Measurements from ENCODE around the gene DLX2. TPM values are rescaled to one million over a fixed set of nuclear protein-coding genes. Genes with fewer than 3 reads are reported as not detected.
"Not testable (repeated sequence)": the region's sequence is repeated elsewhere in the genome, so short reads cannot be mapped to it uniquely, and the experiment has no call there.

Gene DLX2
- total RNA-seq, 4 donors from 2014 or later, result not detected

DNA sequence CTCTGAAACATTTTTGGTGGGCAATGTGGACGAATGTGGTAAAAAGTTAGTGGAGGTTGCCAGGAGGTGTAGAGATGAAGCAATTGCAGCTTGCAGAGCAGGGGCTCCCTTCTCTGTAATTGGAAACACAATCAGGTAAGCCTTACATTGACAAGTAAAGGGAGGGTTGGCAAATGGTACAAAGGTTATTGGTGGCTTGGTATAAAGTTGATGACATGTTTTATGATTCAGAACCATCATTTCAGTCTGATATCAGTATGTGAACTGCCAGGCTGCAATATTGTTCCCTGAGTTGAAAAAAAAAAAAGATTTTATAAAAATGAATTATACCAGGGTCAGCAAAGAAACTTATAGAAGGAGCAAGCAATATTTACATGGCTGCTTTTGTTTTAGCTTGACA is 31.8 kb downstream of the DLX2 start:
- TF ChIP-seq, protein P1, sequence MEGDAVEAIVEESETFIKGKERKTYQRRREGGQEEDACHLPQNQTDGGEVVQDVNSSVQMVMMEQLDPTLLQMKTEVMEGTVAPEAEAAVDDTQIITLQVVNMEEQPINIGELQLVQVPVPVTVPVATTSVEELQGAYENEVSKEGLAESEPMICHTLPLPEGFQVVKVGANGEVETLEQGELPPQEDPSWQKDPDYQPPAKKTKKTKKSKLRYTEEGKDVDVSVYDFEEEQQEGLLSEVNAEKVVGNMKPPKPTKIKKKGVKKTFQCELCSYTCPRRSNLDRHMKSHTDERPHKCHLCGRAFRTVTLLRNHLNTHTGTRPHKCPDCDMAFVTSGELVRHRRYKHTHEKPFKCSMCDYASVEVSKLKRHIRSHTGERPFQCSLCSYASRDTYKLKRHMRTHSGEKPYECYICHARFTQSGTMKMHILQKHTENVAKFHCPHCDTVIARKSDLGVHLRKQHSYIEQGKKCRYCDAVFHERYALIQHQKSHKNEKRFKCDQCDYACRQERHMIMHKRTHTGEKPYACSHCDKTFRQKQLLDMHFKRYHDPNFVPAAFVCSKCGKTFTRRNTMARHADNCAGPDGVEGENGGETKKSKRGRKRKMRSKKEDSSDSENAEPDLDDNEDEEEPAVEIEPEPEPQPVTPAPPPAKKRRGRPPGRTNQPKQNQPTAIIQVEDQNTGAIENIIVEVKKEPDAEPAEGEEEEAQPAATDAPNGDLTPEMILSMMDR (IDR thresholded peaks at IDR 0.05), result no peak
- ATAC-seq (ENCODE audit: low FRiP score) (no peak), DNase-seq (ENCODE audit: low spot score) (no peak)

DNA sequence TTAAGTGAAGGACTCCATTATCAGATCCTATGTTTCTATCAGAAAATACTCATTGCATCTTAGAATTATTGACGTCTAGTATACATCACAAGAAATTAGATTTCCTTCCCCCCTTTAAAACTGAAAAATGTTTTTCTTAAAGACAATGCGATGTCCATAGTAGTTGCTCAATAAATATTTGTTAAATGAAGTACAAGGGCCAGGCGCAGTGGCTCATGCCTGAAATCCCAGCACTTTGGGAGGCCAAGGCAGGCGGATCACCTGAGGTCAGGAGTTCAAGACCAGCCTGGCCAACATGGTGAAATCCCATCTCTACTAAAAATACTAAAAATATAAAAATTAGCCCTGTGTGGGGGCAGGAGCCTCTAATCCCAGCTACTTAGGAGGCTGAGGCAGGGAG is 34.8 kb downstream of the DLX2 start:
- DNase-seq (ENCODE audit: low spot score); ATAC-seq (ENCODE audit: low FRiP score): not testable (repeated sequence)

DNA sequence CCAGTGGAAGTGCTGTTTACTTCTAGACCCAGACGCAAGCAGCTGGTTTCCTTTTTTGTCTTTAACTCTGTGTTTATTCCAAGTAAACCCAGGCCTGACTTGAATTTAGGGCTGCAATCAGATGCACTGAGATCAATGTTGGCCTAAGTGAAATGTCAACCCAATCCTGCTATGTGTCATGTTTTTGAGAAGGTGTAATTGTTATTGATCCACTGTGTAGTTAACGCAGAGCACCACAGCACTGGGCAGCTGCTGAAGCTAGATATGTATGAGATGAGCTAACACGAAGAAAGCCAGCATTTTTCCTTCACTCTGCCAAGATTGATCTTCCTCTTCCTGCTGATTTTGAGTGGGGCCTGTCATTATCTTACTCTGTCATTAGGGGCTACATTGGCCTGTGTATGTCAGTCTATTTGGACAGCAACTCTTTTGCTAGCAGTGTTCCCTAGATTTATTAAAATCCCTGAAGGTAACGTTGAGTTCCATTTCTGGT is 36.3 kb downstream of the DLX2 start:
- no peak for ATAC-seq (ENCODE audit: low FRiP score)
- TF ChIP-seq, protein P1 (IDR thresholded peaks at IDR 0.05), result no peak

DNA sequence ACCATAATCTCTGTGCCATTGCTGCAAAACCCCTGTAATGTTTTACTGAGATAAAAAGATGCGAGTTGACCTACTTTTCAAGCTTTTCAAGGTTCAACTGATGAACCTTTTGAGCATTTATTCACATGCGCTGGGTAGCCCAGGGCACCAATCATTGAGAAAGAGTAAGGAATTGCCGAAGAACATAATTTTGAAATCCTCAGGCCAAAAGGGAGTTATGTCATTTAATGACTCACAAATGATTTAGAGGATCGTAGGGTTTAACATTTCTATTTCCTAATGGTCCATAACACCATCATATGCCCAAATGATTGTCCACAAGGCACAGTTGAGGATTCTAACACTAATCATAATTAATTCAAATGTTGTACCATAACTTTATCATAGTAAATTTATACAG is 37.6 kb downstream of the DLX2 start:
- TF ChIP-seq, protein P1 (IDR thresholded peaks at IDR 0.05), result no peak
- DNase-seq (ENCODE audit: low spot score) (no peak), ATAC-seq (ENCODE audit: low FRiP score) (no peak)

More for the DNA sequence above, 36.3 kb downstream of the DLX2 start:
- no peak for DNase-seq (ENCODE audit: low spot score)

DNA sequence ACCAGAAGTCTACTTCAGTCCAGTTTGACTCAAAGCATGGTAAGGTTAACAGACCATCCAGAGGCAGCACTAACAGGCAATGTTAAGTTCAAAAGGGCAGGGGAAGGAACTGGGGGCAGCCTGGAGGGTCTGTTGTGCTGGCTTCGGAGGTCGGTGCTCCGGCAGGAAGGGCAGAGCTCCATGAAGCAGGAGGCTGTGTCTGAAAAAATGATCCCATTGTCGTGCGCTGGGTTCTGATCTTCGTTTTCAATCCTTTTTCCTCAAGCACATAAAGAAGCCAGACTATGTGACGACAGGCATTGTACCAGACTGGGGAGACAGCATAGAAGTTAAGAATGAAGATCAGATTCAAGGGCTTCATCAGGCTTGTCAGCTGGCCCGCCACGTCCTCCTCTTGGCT is 39.3 kb downstream of the DLX2 start:
- DNase-seq (ENCODE audit: low spot score), result no peak
- TF ChIP-seq, protein P1 (IDR thresholded peaks at IDR 0.05), result no peak
- no peak for ATAC-seq (ENCODE audit: low FRiP score)

DNA sequence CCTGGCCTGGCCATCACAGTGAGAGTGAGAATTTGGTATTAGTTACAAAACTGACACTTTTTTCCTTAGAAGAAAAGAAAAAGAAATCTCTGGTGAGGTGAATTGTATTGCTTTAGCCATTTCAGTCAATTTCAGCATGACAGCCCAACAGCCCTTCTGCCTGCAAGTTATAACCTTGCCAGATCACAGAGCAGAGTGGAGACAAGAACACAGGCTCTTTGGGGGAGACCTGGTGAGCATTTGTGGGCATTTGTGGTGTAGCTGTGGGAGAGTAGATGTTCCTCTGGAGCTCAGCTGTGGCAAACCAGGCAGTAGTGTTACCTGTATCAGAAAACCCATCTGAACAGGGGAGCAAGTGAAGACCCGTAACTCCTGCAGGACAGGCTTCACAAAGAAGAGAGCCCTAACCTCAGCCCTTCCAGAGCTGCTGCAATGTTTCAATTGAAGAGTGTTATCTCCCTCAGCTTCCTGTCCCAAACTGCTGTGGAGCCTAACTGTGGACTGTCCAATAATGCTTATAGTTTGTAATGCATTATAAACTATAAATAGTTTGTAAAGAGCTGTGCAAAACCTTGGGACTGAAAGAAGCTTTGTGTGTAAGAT is 40.2 kb downstream of the DLX2 start:
- TF ChIP-seq, protein P1 (IDR thresholded peaks at IDR 0.05), result no peak
- ATAC-seq (ENCODE audit: low FRiP score) (no peak), DNase-seq (ENCODE audit: low spot score) (no peak)

DNA sequence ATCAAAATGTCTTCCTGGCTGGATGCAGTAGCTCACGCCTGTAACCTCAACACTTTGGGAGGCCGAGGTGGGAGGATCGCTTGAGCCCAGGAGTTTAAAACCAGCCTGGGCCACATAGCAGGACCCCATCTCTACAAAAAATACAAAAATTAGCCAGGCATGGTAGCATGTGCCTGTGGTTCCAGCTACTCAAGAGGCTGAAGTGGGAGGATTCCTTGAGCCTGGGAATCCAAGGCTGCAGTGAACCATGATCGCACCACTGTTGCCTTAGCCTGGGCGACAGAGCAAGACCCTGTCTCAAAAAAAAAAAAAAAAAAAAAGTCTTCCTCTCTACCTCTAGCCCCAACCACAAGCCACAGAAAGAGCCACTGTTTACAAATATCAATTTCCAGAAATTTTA is 42.6 kb downstream of the DLX2 start:
- not testable (repeated sequence) for ATAC-seq (ENCODE audit: low FRiP score); DNase-seq (ENCODE audit: low spot score)

DNA sequence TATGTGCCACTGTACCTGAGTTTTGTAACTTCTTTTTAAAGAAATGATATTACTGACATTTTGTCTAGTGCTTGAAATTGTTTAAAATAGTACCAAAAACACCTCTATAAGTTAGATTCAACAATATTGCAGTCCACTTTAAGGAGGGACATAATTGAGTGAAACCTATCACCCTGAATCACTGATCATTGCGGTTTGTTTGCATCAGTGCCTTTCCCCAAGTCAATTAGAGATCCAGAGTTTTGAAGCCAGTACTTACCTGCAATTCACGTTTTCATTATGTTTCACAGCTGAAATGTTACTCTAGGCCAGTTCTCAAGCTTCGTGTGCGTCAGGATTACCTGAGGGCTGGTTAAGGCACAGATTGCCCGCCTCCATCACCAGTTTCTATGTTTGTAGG is 44.0 kb downstream of the DLX2 start:
- ATAC-seq (ENCODE audit: low FRiP score) (no peak), DNase-seq (ENCODE audit: low spot score) (no peak)
- TF ChIP-seq, protein P1 (IDR thresholded peaks at IDR 0.05), result no peak
